ENCODE results near the gene LYRM4.

GRCh38 chr6:5215159-5215558 is 45.6 kb downstream of the LYRM4 start:
- no peak for TF ChIP-seq EZH2 (IDR thresholded peaks at IDR 0.05; ENCODE audit: low read length, missing control alignments)
- TF ChIP-seq, protein P1, sequence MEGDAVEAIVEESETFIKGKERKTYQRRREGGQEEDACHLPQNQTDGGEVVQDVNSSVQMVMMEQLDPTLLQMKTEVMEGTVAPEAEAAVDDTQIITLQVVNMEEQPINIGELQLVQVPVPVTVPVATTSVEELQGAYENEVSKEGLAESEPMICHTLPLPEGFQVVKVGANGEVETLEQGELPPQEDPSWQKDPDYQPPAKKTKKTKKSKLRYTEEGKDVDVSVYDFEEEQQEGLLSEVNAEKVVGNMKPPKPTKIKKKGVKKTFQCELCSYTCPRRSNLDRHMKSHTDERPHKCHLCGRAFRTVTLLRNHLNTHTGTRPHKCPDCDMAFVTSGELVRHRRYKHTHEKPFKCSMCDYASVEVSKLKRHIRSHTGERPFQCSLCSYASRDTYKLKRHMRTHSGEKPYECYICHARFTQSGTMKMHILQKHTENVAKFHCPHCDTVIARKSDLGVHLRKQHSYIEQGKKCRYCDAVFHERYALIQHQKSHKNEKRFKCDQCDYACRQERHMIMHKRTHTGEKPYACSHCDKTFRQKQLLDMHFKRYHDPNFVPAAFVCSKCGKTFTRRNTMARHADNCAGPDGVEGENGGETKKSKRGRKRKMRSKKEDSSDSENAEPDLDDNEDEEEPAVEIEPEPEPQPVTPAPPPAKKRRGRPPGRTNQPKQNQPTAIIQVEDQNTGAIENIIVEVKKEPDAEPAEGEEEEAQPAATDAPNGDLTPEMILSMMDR (conservative IDR thresholded peaks at IDR 0.05 in 1 of 2, IDR thresholded peaks at IDR 0.05 in 1 of 2; ENCODE audit: low read depth in 1 of 2, low read length in 2 of 2) = no peak
